ENCODE results near the gene ARHGEF11.

GRCh38 chr1:156898161-156898566 lies 147.4 kb downstream of the ARHGEF11 start:
- TF ChIP-seq MAFK (IDR thresholded peaks at IDR 0.05; ENCODE audit: low read length): no peak
- no peak for TF ChIP-seq CCAR2 (IDR thresholded peaks at IDR 0.05; ENCODE audit: low read depth, low read length)
- no peak for TF ChIP-seq EP300 (IDR thresholded peaks at IDR 0.05; ENCODE audit: low read length)
- no peak for TF ChIP-seq MAZ (CRISPR knock-in tag; conservative IDR thresholded peaks at IDR 0.05 in 1 of 2, IDR thresholded peaks at IDR 0.05 in 1 of 2)

Measured in K562 (cell line).